GM18511 (cell line): ENCODE data around the gene KIAA1671.

ENCODE experiments used
- ATAC-seq: cut with Tn5 transposase; IDR thresholded peaks from one replicate; pipeline ENCODE4 v1.9.1; 2021; ENCODE audit warnings: mild to moderate bottlenecking, moderate library complexity; ENCODE audit not compliant: unreplicated experiment

Gene KIAA1671

GRCh38 chr22:25084405-25085107 is 132.0 kb downstream of the KIAA1671 start:
- no peak for ATAC-seq

DNA sequence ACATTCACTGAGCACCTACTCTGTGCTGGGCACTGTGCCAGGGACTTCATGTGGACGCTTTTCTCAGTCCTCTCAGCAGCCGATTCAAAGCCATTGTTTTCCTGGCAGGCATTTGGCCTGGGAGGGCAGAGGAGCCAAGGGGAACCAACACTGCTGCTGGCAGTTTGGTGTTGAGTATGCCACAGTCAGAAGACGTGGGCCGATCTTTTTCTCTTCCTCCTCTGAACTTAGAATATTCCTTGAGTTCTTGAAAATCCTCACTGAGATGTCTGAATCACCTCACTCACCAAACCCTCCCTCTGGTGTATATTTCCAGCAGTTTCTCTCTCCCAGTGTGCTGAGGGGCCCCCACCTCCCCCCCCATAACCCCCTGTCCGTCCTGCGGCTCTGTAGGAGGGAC is 132.6 kb downstream of the KIAA1671 start:
- ATAC-seq: no peak

GRCh38 chr22:25085930-25086901 is 133.7 kb downstream of the KIAA1671 start:
- ATAC-seq: peak; percentile 88

DNA sequence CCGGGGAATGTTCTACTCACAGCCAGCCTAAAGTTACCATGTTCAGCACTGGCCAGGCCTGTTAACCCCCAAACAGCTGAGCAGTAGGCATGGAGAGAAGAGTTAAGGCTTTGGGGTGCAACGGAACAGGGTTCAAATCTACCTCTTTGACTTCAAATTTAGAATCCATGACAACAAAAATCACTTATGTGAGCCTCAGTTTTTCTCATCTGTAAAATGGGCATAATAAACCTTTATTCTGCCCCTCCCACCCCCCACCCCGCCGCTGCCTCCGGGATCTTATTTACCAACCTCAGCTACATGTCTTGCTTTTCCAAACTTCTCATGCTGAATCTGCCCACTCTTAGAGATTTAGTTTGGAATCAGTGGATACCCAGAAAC is 134.4 kb downstream of the KIAA1671 start:
- no peak for ATAC-seq

GRCh38 chr22:25090225-25090890 is 137.8 kb downstream of the KIAA1671 start:
- ATAC-seq: no peak

DNA sequence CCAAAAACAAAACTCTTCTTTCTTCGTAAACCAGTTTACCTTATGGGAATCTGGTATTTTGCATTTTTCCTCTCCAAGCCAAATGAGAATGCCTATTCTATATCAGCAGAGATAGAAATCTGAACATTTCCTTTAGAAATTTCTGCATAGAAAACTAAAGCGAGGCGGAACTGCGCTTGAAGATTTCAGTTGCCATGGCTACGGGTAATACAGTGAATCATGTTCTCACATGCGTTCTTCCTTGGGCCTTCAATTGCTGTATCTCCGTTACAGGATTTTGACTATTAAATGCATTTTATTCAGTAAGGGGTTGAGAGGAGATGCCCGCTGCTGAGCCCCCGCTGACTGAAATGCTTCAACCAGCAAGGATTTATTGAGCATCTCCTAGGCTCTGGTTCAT is 138.9 kb downstream of the KIAA1671 start:
- no peak for ATAC-seq

DNA sequence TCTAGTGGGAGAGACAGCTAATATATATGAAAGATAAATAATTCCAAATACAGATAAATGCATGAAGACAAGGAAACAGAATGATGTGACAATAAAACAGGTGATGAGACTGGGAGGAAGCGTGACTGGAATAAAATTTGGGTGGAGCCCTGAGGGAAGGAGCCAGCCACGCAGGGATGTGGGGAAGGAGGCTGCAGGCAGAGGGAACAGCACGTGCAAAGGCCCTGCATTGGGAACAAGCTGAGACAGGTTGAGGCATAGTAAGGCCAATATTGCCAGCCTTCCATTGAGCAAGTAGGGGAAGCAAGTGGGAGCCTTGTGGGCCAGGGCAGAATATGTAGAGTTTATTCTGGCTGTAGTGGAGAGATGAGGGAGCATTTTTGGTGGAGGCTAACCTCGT is 139.6 kb downstream of the KIAA1671 start:
- no peak for ATAC-seq

- no peak for ATAC-seq
These were observed 142.1 kb downstream of the KIAA1671 start for GRCh38 chr22:25094579-25094978.

DNA sequence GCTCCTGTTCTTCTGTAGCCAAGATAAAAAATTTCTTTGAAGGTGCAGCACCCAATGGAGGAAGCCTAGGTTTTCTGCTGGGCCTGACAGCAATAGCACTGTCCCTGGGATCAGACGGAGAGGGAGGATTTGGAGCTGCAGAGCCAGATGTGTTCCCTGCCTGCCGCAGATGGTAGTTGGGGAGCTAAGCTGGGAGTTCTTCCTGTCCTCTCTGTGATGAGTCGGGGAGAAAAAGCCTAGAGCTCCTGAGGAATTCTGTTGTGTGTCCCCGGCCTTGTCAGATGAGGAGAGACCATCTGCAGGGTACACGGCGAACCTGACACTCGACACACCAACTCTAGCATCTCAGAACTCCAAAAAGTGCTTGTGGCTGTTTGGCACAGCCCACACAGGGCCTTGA is 143.4 kb downstream of the KIAA1671 start:
- ATAC-seq: no peak

- no peak for ATAC-seq
These were observed 144.3 kb downstream of the KIAA1671 start for GRCh38 chr22:25096638-25097405.

GRCh38 chr22:25098445-25099081 is 146.0 kb downstream of the KIAA1671 start:
- ATAC-seq: no peak

DNA sequence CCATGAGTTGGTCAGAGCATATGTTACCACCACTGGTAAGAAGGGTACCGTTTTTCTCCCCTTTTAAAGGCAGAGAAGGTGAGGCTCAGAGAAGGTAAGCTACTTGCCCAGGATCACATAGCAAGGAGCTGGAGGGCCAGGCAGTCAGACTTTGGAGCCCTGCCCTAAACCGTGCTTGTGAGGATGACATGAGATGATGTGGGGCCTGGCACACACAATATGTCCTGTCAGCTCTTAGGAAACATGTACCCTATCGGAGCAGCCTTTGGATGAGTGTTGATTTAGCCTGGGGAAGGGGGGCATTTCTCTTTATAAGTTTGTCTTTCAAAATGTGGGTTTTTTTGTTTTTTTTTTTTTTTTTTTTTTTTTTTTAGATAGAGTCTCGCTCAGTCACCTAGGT is 146.7 kb downstream of the KIAA1671 start:
- no peak for ATAC-seq

DNA sequence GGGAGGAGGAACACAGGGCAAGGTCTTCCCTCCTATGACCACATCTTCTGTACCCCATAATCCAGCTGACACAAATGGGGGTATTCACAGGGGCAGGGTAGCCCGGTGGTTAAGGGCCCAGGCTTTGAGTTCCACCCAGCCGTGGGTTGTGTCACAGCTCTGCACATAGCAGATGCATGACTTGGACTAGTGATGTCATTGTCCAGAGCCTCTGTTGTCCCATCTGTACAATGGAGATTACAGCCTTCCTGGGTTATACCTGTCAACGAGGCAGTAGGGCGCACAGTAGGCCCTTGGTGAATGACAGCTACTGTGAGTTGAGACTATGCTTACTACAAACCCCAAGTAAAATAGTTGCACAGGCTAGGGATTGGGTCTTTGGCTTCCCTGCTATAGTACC is 147.9 kb downstream of the KIAA1671 start:
- no peak for ATAC-seq

GRCh38 chr22:25100948-25101347 is 148.4 kb downstream of the KIAA1671 start:
- no peak for ATAC-seq

GRCh38 chr22:25101501-25101900 is 149.0 kb downstream of the KIAA1671 start:
- no peak for ATAC-seq

DNA sequence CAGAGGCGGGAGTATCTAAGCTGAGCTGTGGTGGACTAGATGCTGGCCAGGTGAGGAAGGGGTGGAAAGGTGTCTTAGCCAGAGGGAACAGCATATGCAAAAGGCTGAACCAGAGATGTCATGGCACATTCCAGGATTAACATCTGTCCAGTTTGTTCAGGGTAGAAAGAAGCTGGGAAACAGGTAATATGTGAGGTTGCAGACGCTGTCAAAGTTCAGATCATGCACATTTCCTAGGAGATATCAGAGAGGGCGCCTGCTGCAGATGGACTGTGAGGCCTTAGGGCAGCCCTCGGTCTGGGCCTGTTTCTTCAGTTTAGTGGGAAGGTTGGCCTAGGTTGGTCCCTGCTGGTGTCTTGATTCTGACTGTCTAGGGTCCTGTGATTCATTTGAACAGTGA is 149.5 kb downstream of the KIAA1671 start:
- ATAC-seq: no peak

DNA sequence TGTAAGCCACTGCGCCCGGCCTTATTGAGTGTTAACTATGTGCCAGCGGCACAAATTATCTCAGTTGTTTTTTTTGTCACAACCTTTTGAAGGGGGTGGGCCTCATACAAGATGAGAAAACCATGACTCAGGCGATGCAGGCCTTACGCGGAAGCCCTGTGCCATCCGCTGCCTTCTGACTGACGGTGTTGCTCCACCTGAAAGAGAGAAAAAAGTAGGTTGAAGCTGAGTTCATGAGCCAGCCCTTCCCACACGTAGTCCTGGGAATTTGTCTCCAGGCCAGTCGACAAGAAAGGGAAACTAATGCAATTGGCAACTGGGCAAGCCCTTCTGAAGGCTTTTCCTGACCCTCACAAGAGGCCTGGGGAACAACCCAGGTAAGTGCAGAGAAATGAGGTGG is 150.2 kb downstream of the KIAA1671 start:
- no peak for ATAC-seq

DNA sequence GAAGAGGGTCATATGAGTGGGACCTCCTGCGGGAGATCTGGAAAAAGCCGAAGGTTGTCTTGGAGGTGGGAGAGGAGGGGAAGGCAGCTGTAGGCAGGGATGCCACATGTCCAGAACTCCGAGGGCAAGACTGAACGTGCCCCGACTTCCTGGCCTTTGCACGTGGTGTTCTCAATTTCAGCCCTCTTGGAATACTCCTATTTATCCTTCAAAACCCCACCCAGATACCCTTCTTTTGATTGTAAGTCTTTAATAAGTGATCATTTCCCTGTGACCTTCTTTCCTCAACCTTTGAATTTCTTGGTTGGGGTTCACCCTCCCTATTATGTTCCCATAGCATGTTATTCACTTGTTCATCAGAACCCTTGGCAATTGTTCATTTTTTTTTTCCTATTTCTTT is 151.9 kb downstream of the KIAA1671 start:
- ATAC-seq: no peak

GRCh38 chr22:25105817-25106650 is 153.5 kb downstream of the KIAA1671 start:
- no peak for ATAC-seq
